ENCODE data around the gene RAPH1.
"Not testable (repeated sequence)": the region's sequence is repeated elsewhere in the genome, so short reads cannot be mapped to it uniquely, and the experiment has no call there.

The RAPH1 gene

GRCh38 chr2:203543898-203544328 is 8.8 kb upstream of the RAPH1 start:
- DNase-seq = no peak

- DNase-seq = not testable (repeated sequence)
These were observed 5.5 kb upstream of the RAPH1 start for GRCh38 chr2:203540598-203540997.

- DNase-seq = not testable (repeated sequence)
These were observed 3.1 kb upstream of the RAPH1 start for GRCh38 chr2:203538237-203538636.

GRCh38 chr2:203536586-203536951 is 1.5 kb upstream of the RAPH1 start:
- not testable (repeated sequence) for DNase-seq

GRCh38 chr2:203535784-203536585 is 884 bp upstream of the RAPH1 start:
- DNase-seq = no peak

GRCh38 chr2:203534621-203535077 is 452 bp downstream of the RAPH1 start:
- DNase-seq = peak; percentile 43

- peak; percentile 7 for DNase-seq
These were observed 1.2 kb downstream of the RAPH1 start for GRCh38 chr2:203533676-203534591.

GRCh38 chr2:203532957-203533658 is 2.0 kb downstream of the RAPH1 start:
- peak; percentile 18 for DNase-seq

- DNase-seq = no peak
These were observed 7.4 kb downstream of the RAPH1 start for GRCh38 chr2:203527719-203528118.

- DNase-seq = not testable (repeated sequence)
These were observed 21.8 kb downstream of the RAPH1 start for GRCh38 chr2:203513268-203513667.

GRCh38 chr2:203510941-203511305 is 24.2 kb downstream of the RAPH1 start:
- DNase-seq = no peak

GRCh38 chr2:203510256-203510940 is 24.7 kb downstream of the RAPH1 start:
- DNase-seq = no peak

- not testable (repeated sequence) for DNase-seq
These were observed 31.6 kb downstream of the RAPH1 start for GRCh38 chr2:203503460-203503859.

GRCh38 chr2:203501873-203502272 is 33.2 kb downstream of the RAPH1 start:
- no peak for DNase-seq

GRCh38 chr2:203500951-203501350 is 34.1 kb downstream of the RAPH1 start:
- DNase-seq = no peak

- no peak for DNase-seq
These were observed 34.8 kb downstream of the RAPH1 start for GRCh38 chr2:203500297-203500696.

- DNase-seq = no peak
These were observed 36.9 kb downstream of the RAPH1 start for GRCh38 chr2:203498161-203498560.

GRCh38 chr2:203492965-203493364 is 42.1 kb downstream of the RAPH1 start:
- no peak for DNase-seq

GRCh38 chr2:203490391-203490790 is 44.7 kb downstream of the RAPH1 start:
- DNase-seq = no peak

GRCh38 chr2:203489531-203489930 is 45.6 kb downstream of the RAPH1 start:
- DNase-seq = no peak

- peak; percentile 10 for DNase-seq
These were observed 50.6 kb downstream of the RAPH1 start for GRCh38 chr2:203484266-203485112.

GRCh38 chr2:203480623-203481022 is 54.5 kb downstream of the RAPH1 start:
- DNase-seq = no peak
